Fibroblast of skin of back (primary cell): ENCODE data around the gene CFHR5.

Source experiments
- DNase-seq: peaks from one replicate; pipeline ENCODE4 v3.0.0-alpha.2; 2013

The CFHR5 gene

DNA sequence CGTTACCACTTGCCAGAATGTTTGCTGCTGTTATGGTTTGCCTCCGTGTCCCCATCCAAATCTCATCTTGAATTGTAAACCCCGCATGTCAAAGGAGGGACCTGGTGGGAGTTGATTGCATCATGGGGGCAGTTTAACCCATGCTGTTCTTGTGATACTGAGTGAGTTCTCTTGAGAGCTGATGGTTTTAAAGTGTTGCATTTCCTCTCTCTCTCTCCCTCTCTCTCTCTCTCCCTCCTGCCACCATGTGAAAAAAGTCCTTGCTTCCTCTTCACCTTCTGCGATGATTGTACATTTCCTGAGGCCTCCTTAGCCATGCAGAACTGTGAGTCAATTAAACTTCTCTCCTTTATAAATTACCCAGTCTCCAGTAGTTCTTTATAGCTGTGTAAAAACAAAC is 44.4 kb downstream of the CFHR5 start:
- no peak for DNase-seq

DNA sequence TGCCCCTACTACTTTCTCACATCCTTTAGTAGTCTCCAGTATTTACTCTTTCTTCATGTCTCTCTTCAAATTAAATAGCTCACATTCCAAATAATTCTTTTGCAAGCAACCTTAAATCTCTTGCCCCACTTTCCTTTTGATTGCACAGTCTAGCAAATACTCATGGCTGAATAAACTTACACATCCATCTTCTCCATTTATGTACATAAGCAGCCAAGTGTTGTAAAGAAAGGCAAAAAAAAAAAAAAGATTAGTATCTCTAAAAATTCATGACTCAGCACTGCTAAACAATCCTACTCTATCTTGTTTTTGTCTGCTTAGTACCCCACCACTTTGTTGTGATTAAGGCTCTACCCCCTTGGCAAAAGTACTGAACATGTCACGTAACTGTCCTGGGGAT is 47.1 kb downstream of the CFHR5 start:
- DNase-seq: peak; percentile 9

DNA sequence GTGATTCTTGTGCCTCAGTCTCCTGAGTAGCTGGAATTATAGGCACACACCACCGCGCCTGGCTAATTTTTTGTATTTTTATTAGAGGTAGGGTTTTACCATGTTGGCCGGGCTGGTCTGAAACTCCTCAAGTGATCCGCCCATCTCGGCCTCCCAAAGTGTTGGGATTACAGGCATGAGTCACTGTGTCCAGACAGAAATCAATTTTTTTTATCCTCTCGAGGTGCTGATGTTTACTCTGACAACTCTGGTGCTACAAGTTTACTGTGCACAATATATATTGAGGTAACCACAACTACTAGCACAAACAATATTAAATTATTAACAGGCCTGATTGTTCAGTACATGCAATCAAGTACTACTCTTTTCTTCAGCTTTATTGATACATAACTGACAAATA is 50.0 kb downstream of the CFHR5 start:
- DNase-seq: peak; percentile 5

DNA sequence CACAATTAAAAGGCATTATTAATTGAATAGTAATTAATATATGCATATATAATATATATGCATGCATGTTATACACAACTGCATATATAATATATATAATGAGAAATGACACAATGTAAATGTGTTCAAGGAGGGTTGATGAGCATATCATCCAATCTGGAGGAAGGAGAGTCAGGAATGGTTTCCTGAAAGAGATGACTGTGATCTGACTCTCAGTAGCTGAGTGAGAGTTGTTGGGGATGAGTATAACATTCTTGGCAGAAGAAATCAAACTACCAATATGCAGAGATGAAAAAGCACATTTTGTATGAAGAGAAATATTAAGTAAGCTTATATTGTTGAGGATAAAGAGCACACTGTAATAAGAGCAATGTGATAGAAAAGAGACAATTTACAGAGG is 52.4 kb downstream of the CFHR5 start:
- DNase-seq: peak; percentile 9

DNA sequence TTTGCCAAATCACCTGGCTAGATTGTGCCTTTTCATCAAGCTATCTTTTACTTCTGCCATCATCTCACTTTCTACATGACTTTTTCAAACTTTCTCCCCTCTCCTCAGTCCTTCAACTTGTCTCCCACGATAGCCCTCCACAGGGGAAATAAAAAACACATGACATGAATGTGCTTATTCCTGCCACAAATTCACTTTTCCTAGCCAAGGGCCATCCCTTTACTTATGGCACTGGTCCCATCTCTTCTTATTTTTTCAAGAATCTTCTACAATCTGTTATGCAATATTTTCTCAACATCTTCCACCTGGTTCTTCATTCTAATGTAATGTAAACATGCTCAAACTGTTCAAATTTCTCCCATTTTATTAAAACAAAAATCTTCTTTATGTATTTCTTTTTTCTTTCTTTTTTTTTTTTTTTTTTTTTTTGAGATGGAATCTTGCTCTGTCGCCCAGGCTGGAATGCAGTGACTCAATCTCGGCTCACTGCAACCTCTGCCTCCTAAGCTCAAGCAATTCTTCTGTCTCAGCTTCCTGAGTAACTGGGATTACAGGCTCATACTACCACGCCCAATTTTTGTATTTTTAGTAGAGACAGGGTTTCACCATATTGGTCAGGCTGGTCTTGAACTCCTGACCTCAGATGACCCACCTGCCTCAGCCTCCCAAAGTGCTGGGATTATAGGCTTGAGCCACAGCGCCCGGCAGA is 57.4 kb downstream of the CFHR5 start:
- DNase-seq: peak; percentile 88

- no peak for DNase-seq
These were observed 59.5 kb downstream of the CFHR5 start for GRCh38 chr1:197036861-197037260.

- DNase-seq: no peak
These were observed 64.4 kb downstream of the CFHR5 start for GRCh38 chr1:197041486-197042353.

- DNase-seq: no peak
These were observed 65.5 kb downstream of the CFHR5 start for GRCh38 chr1:197042676-197043341.

GRCh38 chr1:197049100-197049499 is 71.7 kb downstream of the CFHR5 start:
- DNase-seq: no peak
